Stimulated activated CD4-positive, alpha-beta T cell treated with anti-CD3 and anti-CD28 coated beads, Interleukin-4, amount 100 ng/mL, for 24 hours (primary cell): Measurements from ENCODE around the gene ISG15.
A peak's percentile ranks its signal among the peaks of the same experiment; 100 is the strongest.
"Not testable (repeated sequence)": the region's sequence is repeated elsewhere in the genome, so short reads cannot be mapped to it uniquely, and the experiment has no call there.

Source experiments
- DNase-seq: peaks from one replicate; pipeline ENCODE4 v3.0.0-alpha.2; 2020

Gene ISG15

DNA sequence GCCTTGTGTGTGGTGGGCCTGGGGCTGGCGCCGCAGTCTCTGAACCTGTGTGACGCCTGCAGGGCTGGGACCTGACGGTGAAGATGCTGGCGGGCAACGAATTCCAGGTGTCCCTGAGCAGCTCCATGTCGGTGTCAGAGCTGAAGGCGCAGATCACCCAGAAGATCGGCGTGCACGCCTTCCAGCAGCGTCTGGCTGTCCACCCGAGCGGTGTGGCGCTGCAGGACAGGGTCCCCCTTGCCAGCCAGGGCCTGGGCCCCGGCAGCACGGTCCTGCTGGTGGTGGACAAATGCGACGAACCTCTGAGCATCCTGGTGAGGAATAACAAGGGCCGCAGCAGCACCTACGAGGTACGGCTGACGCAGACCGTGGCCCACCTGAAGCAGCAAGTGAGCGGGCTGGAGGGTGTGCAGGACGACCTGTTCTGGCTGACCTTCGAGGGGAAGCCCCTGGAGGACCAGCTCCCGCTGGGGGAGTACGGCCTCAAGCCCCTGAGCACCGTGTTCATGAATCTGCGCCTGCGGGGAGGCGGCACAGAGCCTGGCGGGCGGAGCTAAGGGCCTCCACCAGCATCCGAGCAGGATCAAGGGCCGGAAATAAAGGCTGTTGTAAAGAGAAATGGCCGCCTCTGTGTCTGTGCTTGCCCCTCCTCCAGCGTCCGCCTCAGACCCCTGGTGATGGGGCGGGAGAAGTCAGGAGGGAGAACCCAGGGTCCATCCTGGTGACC lies 788 bp downstream of the ISG15 start:
- peak; percentile 46 for DNase-seq

DNA sequence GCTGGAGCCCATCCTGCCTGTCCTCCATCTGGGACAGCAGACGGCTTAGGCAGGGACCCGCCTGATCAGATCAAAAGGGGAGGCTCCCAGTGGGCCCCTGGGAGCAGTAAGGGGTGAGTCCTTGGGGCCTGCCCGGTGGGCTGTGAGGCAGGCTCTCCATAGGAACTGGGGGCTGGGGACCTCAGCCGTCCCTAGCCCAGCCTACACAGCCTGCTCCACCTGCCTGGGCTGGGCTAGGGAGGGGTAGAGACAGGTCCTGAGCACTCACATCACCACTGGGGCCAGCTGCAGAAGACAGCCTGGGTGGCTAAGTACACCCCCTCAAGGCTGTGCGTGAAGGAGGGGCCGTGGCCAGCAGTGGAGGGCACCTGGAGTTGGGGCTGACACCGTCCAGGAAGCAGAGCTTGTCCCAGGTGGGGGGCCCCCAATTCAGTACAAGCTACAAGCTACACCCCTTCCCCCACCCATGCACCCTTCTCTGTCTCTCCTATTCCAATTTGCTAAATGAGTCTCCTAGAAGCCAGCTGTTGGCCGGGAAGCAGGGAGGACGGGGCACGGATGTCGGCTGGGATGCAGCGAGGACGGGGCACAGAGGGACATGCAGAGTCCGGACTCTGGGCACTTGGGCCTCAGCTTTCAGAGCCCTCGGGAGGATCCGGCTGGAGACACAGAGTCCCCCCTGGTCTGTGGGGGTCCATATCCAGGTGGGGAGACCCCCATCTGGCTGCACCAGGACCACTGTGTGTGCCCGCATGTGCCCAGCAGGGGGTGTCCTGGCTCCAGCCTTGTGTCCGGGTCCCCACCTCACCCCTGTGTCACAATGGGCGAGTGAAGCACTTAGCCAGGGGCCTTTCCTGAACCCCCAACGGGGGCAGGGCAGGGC lies 1.7 kb downstream of the ISG15 start:
- no peak for DNase-seq

DNA sequence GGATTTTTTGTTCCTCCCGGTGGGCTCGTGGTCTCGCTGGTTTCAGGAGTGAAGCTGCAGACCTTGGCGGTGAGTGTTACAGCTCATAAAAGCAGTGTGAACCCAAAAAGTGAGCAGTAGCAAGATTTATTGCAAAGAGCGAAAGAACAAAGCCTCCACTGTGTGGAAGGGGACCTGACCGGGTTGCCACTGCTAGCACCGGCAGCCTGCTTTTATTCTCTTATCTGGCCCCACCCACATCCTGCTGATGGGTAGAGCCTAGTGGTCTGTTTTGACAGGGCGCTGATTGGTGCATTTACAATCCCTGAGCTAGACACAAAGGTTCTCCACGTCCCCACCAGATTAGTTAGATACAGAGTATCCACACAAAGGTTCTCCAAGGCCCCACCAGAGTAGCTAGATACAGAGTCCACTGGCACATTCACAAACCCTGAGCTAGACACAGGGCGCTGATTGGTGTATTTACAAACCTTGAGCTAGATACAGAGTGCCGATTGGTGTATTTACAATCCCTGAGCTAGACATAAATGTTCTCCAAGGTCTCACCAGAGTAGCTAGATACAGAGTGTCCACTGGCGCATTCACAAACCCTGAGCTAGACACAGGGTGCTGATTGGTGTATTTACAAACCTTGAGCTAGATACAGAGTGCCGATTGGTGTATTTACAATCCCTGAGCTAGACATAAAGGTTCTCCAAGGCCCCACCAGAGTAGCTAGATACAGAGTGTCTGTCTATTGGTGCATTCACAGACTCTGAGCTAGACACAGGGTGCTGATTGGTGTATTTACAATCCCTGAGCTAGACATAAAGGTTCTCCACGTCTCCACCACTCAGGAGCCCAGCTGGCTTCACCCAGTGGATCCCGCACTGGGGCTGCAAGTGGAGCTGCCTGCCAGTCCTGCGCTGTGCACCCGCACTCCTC lies 4.4 kb downstream of the ISG15 start:
- not testable (repeated sequence) for DNase-seq

DNA sequence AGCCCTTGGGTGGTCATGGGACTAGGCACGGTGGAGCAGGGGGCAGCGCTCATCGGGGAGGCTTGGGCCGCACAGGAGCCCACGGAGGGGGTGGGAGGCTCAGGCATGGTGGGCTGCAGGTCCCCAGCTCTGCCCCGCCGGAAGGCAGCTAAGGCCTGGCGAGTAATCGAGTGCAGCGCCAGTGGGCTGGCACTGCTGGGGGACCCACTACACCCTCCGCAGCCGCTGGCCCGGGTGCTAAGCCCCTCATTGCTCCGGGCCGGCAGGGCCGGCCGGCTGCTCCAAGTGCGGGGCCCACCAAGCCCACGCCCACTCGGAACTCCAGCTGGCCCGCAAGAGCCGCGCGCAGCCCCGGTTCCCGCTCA lies 5.0 kb downstream of the ISG15 start:
- not testable (repeated sequence) for DNase-seq

DNA sequence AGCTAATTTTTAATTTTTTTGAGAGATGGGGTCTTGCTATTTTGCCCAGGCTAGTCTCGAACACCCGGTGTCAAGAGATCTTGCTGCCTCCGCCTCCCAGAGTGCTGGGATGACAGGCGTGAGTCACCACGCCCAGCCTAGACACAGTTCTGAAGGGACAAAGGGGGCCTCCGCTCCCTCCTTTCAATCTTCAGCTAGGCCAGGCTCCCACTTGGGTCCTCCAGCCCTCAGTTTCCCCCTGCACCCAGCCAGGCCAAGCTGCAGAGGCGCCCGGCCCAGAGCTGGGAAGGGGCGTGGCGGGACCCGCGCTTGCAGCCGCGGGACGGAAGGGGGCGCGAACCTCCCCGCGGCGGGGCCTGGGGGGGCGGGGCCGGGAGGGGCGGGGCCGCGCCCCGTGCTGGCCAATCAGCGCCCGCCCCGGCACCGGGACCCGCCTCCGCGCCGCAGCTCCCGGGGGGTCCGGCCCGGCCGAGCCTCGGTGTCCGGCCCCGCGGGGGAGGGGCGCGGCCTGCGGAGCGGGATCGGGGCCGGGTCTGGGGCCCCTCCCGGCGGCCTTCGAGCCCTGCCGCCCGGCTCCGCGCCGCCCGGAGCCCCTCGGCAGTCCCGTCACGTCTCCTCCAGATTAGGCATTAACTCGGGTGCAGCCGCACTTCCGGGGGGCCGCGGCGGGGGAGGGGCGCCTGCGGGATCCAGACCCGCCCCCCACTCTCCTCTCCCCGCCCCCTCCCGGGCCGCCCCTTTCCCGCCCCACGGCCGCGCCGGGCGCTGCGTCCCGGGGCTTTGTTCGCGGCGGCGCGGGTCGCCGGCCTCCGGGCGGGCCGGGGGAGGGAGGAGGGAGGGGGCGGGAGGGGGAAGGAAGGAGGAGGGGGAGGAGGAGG lies 6.1 kb downstream of the ISG15 start:
- peak; percentile 79 for DNase-seq

DNA sequence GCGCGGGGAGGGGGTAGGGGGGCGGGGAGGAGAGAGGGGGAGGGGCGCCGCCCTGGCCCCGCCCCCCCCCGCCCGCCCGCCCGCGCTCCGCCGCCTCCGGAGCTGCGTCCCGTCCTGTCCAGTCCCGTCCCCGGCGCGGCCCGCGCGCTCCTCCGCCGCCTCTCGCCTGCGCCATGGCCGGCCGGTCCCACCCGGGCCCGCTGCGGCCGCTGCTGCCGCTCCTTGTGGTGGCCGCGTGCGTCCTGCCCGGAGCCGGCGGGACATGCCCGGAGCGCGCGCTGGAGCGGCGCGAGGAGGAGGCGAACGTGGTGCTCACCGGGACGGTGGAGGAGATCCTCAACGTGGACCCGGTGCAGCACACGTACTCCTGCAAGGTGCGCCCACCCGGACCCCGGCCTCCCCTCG lies 6.7 kb downstream of the ISG15 start, which contains the start of gene AGRN:
Gene AGRN (plus strand): TSS at position 121 of the 405 bp plus-strand sequence. CDS start 53 bp downstream, at position 174.
- DNase-seq: no peak

DNA sequence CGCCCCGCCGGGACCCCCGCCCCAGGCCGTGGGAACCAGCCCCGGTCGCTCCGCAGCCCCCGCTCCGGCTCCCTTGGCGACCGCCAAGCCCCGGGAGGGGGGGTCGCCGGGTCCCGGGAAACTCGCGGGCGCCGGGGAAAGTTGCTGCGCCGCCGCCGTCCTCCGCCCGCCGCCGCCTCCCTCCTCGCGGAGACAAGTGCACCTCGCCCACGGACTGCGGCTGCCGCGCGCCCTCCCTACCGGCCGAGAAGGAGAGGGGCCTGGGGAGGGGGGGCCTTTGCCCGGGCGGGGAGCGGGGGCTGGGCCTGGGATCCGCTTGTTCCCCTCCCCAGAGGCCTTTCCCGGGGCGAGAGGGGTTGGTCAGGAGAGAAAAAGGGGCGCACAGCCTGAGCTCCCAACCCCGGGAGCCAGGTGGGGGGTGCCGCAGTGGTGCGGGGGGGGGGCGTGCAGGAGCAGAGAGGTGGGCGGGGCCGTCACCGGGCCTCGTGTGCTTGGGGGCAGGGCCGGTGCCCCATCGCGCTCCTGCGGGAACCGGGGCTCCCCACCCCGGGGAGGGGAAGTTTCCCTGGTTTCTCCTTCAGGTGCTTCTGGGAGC lies 7.2 kb downstream of the ISG15 start:
- DNase-seq: no peak

DNA sequence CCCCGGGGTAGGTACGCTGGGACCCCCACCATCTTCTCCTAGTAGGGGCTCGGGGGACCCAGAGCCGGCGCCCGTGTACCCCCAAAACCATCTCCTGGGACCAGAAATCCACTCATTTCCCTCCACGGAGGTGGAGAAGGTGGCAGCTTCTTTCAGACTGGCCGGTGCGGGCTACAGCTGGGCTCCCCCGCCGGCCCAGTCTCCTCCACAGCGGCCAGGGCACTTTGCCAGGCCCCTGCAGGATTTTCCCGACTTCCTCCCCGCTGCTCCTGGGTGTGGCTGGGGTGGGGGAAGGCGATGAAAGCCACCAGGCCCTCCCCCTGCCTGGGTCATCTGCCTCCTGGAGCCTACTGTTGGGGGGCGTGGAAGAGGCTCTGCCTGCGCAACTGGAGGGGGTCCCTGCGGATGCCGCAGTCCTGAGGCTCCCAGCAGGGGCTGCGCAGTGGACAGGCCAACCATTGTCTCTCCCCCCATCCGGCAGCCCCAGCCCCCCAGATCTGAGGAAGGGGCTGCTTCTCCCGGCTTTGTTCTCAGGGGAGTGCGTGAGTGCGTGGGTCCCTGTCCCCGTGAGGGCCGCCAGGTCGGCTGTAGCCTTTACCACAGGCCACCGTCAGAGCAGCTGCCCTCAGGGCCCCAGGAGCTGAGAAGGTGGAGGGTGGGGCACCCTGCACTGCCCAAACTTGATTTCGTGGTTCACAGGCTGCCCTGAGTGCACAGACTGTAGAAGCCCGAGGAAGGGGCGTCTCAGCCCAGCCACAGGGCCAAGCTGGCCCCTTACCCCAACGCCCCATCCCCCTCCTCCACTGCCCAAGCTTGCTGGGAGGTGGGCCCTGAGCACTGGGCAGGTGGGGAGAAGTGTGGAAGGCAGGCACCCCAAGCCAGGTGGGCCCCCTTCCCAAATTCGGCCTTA lies 8.0 kb downstream of the ISG15 start:
- DNase-seq: no peak

DNA sequence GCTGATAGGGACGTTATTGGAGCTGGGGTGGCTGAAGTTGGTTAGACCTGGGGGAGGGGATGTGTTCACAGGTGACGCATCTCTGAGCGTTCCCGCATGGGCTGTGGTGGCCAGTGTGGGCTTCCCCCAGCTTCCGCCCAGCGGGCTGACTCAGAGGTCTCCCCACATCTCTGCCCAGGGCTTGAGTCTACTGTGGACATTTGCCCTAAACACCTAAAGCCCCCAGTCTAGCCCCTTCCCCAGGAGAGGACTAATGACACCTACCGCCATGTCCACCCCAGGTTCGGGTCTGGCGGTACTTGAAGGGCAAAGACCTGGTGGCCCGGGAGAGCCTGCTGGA lies 8.6 kb downstream of the ISG15 start:
- no peak for DNase-seq

DNA sequence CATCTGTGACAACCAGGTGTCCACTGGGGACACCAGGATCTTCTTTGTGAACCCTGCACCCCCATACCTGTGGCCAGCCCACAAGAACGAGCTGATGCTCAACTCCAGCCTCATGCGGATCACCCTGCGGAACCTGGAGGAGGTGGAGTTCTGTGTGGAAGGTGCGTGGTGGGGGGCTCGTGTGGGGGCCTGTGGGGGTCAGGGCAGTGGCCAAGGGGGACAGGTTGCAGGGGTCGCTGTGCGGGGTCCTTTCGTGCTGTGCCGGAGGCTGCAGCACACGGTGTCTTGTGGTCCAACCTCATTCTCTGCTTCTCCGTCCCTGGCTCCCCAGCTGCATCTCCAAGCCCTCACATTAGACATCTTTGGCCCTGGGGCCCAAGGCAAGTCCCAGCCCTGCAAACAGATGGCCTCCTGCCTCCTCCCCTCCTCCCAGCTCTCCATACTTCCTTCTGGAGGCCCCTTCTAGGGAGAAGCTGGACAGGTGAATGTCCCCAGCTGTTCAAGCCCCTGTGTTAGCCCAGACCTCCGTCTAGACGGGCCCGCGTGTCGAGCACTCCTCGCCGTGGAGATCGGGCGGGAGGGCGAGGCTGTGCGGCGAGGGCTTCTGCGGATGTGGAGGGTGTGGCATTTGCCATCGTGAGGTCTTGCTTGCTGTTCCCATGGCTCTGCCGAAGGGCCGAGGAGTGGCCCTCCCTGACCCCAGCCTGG lies 9.2 kb downstream of the ISG15 start:
- no peak for DNase-seq

DNA sequence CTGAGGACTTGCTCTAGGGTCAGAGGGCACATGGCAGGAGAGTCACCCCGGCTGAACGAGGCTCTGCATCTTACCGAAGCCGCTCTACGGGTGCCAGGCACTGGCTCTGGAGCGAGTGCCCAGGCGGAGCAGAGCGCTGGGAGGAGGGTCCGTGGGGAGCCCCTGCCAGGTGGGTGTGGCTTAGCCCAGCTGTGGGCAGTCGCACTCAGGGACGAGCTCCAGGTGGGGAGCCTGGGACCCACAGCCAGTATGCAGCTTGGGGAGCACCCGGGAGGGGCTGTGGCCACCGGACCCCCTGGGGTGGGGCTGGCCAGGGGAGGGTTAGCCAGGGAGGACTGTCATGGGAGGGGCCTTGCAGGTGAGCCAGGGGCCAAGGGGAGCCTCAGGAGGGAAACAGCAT lies 10.4 kb downstream of the ISG15 start:
- DNase-seq: no peak

DNA sequence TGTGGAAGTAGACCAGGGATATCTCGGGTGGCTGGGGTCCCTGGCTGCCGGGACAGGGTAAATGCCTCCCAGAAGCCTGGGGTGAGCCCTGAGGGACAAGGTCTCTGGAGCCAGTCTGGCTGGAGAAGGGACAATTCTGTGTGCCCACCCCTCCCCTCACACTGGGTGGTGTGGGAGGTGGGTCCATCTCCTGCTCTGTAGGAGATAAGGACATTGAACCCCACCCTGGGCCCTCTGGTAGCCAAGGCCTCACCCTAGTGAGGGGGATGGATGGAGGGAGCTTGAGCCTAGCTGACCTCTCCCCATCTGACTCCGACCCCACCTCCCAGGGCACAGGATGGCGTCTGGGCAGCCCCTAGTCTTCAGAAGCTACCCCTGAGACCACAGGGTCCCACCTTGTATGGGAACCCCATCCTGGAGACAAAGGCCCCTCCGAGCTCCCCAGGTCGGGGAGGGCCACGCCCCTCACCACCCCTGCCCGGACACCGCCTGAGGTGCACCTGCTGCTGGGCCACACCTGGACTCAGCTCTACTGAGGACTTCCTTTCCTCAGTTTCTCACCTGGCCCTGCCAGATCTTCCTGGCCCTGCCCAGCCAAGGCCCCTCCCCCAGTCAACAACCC lies 11.0 kb downstream of the ISG15 start:
- DNase-seq: no peak

DNA sequence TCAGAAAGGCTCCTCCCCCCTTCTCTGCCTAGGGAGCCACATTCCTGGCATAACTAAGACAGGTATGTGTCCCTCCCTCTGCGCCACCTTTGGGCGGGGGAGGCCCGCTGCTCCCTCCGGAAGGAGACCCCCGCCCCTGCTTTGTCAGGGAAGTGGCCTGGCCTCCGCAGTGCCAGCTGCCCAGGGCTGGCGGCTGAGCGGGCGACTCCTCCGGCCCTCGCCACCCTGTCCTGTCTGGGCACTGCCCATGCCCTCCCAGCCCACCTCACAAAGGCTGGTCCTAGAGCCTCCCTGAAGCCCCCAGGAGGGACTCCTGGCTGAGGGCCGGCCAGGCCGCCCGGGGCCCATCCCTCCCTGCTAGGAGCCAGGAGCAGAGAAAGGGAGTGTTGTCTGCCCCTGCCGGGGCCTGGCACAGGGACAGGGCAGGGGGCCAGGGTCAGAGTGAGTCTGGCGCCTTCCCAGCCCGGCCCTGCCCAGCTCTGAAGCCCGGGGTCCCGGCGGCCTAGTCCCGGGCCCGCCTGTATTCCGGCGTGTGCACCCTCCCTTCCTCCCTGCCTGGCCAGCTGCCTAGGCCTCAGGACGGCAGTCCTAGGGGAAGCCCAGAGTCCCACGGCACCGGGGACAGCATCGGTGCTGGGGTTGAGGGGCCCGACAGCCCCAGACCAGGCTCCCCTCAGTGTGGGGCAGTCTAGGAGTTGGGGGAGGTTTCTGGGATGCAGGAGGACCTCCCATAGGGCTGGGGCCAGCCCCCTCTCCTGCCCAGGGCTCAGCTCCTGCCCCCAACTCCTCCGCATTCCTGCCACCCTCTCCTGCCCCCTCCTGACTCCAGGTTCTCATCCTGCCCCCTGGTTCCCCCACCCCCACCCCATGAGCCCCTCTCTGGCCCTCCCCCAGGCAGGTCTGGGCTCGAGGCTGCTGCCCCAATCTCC lies 11.7 kb downstream of the ISG15 start:
- no peak for DNase-seq

DNA sequence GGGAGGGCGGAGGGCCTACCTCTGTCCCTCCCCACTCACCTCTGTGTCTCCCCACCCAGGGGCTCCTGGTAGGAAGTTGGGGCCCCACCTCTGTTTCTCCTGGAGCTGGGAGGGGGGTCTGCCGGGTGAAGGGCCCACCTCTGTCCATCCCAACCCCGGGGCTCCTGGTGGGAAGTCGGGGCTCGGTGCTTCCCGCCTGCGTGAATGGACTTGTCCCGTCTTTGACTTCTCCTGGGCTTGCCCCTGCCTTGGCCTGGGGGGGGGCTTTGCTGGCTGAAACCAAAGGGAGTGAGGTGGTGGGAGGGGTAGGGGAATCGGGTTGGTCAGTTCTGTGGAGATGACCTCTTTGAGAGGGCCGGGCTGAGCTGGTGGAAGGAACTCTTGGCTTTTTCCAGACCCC lies 12.4 kb downstream of the ISG15 start:
- no peak for DNase-seq

DNA sequence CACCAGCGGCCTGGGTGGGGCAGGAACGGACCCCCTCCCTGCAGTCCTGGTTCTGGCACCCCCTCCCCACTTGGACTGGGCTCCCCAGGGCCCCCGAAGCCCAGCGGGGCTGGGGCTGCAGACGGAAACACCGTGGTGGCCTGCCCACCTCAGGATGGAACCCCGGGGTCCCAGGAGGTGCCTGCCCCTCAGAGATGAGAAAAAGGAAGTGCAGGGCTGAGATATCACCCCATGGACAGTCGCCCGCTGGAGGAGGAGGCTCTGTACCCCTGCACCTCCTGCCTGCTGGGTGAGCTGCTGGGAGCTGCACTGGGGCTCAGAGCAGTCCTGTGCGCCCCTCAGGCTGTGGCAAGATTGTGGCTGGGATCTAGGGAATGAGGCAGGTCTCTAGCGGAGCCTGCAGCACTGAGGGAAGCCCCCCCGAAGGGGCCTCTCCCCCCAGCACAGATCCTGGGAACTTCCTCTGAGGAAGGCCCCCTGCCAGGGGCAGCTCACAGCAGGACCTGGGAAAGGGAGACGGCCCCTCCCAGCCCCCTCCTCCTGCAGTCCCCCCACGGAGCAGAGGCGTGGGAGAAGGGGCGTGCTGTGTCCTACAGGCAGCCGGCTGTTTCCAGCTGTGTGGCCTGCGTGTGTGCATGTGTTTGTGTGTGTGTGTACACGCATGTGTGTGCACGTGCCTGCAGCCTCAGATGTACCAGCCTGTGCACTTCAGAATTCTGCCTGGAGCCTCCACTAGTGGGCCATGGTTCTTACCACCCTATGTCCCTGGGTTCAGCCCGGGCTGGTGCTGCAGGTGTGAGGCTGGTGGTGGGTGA lies 13.5 kb downstream of the ISG15 start:
- no peak for DNase-seq

DNA sequence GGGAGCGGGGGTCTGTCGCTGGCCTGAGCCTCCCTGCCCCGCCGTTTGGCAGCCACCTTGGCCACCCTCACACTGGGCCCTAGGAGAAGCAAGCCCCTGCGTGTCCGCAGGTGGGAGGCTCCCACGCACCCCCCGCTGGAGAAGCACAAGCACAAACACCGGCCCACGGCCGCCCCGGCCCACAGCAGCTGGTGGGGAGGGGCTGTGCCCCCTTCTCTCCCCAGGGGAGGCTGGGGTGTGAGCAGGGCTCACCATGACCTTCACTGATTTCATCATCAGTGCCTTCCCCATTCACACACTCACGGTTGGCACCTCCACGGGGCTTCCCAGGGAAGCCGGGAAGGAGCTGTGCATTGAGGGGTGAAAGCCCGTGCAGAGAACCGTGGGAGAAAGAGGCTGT lies 14.5 kb downstream of the ISG15 start:
- DNase-seq: no peak

DNA sequence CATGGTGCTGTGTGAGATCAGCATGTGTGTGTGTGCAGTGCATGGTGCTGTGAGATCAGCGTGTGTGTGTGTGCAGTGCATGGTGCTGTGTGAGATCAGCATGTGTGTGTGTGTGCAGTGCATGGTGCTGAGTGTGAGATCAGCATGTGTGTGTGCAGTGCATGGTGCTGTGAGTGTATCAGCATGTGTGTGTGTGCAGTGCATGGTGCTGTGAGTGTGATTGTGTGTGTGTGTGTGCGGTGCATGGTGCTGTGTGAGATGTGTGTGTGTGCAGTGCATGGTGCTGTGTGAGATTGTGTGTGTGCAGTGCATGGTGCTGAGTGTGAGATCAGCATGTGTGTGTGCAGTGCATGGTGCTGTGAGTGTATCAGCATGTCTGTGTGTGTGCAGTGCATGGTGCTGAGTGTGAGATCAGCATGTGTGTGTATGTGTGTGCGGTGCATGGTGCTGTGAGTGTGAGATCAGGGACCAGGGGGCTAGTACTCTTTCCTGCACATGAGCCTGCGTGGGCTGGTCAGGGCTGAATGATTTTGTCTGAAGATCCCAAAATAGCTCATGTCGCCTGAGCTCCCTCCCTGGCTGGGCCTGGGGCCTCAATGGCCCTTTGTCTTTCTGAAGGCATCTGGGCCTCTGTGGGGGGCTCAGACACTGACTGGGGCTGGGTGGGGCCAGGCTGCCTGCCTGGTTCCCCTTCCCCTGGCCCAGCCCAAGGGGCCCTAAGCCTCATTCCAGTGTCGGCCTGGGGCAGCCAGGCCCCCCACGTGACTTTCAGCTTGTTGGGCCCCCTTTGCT lies 17.8 kb downstream of the ISG15 start:
- DNase-seq: not testable (repeated sequence)
